Measurements from ENCODE around the gene RPP30.
"Not testable (repeated sequence)": the region's sequence is repeated elsewhere in the genome, so short reads cannot be mapped to it uniquely, and the experiment has no call there.

RPP30 gene

DNA sequence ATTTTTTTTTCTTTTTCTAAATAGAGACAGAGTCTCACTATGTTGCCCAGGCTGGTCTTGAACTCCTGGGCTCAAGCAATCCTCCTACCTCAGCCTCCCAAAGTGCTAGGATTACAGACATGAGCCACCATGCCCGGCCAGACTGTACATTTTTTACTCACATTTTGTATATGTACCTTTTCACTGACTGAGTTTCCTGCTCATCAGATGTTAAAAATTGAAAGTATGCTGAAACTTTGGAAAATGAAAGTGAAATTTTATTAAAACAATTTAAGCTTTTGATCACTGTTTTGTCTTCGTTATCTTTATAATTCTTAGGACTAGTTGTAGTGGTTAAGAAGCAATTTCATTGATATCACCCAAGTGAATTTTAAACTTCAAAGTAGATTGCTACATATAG, 25.1 kb downstream of the RPP30 start:
- not testable (repeated sequence) for H3K4me3 ChIP-seq (ENCODE audit: extremely low read depth, insufficient read depth, low read length, poor library complexity, severe bottlenecking); H3K27ac ChIP-seq (ENCODE audit: low read depth, low read length, severe bottlenecking); H3K4me1 ChIP-seq (ENCODE audit: control insufficient read depth, insufficient read depth, low read length, poor library complexity, severe bottlenecking); H3K9me3 ChIP-seq (ENCODE audit: control insufficient read depth, low read length)
- WGBS, 2 experiments (ENCODE audit: insufficient coverage in 2 of 2), result 100% methylated on average over 1 of the region's 2 CpGs; no CpG with 5 or more reads in 1 of the 2 experiments
- H3K36me3 ChIP-seq (ENCODE audit: control insufficient read depth, insufficient read depth, low read length), result peaks cover 63% of the 10 kb centered on the region

DNA sequence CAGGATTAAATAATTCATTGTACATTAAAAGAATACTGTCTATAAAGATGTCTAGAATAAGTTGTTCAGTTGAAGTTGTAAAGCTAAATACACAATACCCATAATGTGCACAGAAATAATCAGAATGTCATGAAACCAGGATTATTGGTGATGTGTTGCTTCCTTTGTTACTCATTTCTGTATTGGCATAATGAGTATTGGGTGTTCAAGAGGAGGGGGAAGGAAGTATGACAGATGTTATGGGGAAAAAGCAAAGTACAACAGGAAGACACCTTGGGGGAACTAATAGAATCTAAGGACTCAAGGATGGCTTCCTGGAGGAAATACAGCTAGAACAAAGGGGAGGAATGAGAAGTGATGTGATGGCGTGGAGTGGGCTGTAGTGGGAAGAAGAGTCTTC, 34.2 kb downstream of the RPP30 start:
- Histone ChIP-seq H3K27ac (ENCODE audit: low read depth, low read length, severe bottlenecking) (no peak overlapping the region), H3K4me1 (ENCODE audit: control insufficient read depth, insufficient read depth, low read length, poor library complexity, severe bottlenecking) (peaks cover 3% of the 10 kb centered on the region), H3K4me3 (ENCODE audit: extremely low read depth, insufficient read depth, low read length, poor library complexity, severe bottlenecking) (no peak overlapping the region), H3K36me3 (ENCODE audit: control insufficient read depth, insufficient read depth, low read length) (peaks cover 43% of the 10 kb centered on the region), H3K9me3 (ENCODE audit: control insufficient read depth, low read length) (no peaks in the 10 kb centered on the region)
- 89 to 100% methylated on average over 1 of the region's 1 CpG for WGBS, 2 experiments (ENCODE audit: insufficient coverage in 2 of 2)

DNA sequence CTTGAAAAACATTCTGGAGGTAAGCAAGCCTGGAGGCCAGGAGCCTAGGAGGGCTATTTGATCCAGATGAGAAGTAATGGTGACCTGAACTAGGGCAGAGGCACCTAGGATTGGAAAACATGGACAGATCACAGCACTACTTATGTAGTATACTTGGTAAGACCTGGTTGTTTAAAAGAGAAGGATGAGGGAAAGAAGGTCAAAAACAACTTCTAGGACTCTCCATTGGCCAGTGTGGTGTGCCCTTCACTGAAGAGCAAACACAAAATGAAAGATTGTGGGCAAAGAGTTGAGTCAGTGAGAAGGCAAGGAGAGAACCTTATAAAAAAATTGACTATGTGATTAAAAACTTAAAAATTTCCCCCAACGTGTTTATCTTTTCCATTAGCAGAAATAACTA, 34.8 kb downstream of the RPP30 start:
- Histone ChIP-seq H3K4me1 (ENCODE audit: control insufficient read depth, insufficient read depth, low read length, poor library complexity, severe bottlenecking) (peaks cover under 1% of the 10 kb centered on the region), H3K4me3 (ENCODE audit: extremely low read depth, insufficient read depth, low read length, poor library complexity, severe bottlenecking) (no peak overlapping the region), H3K27ac (ENCODE audit: low read depth, low read length, severe bottlenecking) (no peak overlapping the region), H3K36me3 (ENCODE audit: control insufficient read depth, insufficient read depth, low read length) (peaks cover 38% of the 10 kb centered on the region), H3K9me3 (ENCODE audit: control insufficient read depth, low read length) (no peaks in the 10 kb centered on the region)
- WGBS, 2 experiments (ENCODE audit: insufficient coverage in 2 of 2), result no CpG with 5 or more reads among the region's 1 CpG

DNA sequence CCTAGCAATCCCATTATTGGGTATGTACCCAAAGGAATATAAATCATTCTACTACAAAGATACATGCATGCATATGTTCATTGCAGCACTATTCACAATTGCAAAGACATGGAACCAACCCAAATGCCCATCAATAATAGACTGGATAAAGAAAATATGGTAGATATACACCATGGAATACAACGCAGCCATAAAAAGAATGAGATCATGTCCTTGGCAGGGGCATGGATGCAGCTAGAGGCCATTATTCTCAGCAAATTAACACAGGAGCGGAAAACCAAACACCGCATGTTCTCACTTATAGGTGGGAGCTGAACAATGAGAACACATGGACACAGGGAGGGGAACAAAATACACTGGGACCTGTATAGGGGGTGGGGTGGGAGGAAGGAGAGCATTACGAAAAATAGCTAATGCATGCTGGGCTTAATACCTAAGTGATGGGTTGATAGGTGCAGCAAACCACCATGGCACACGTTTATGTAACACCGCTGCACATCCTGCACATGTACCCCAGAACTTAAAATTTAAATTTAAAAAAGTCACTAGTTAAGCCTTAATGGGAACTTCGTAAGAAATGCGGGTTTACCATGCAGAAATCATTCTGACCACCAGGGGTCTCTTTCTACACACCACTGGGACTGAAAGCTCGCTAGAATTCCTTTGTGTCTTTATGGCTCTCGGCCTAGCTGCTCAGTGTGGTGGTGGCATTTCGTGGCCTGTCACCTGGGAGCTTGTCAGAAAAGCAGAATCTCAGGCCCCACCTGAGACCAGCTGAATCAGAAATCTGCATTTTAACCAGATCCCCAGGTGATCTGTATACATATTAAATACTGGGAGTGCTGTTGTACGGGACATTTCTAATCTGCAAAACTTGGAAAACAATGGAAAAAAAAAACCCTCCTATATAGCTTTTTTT, 39.6 kb downstream of the RPP30 start:
- 41 to 45% methylated on average over 6 to 8 of the region's 12 CpGs for WGBS, 2 experiments (ENCODE audit: insufficient coverage in 2 of 2)
- Histone ChIP-seq H3K4me3 (ENCODE audit: extremely low read depth, insufficient read depth, low read length, poor library complexity, severe bottlenecking) (no peak overlapping the region), H3K36me3 (ENCODE audit: control insufficient read depth, insufficient read depth, low read length) (peaks cover 36% of the 10 kb centered on the region), H3K27ac (ENCODE audit: low read depth, low read length, severe bottlenecking) (peak overlapping the region; percentile 68), H3K4me1 (ENCODE audit: control insufficient read depth, insufficient read depth, low read length, poor library complexity, severe bottlenecking) (peaks cover 4% of the 10 kb centered on the region), H3K9me3 (ENCODE audit: control insufficient read depth, low read length) (no peaks in the 10 kb centered on the region)

DNA sequence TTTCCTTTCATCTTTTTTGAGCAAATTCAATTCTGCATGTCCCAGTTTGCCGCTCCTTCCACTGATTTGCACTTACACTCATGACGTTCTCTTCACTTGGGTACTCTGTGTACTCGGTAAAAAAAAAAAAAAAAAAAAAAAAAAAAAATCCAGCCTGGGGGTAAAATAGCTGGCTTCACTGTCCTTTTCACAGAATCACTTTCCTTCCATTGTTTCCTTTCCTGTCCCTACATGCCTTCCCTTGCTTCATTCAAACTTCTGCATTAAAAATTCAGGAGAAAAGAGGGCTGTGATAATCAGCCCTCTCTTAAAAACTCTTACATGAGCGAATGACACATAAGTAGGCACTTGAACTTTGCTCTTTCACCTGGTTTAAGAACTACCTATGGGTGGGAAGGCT, 40.4 kb downstream of the RPP30 start:
- Histone ChIP-seq H3K27ac (ENCODE audit: low read depth, low read length, severe bottlenecking) (peak overlapping the region; percentile 55), H3K4me3 (ENCODE audit: extremely low read depth, insufficient read depth, low read length, poor library complexity, severe bottlenecking) (no peak overlapping the region), H3K9me3 (ENCODE audit: control insufficient read depth, low read length) (no peaks in the 10 kb centered on the region), H3K4me1 (ENCODE audit: control insufficient read depth, insufficient read depth, low read length, poor library complexity, severe bottlenecking) (peaks cover 12% of the 10 kb centered on the region), H3K36me3 (ENCODE audit: control insufficient read depth, insufficient read depth, low read length) (peaks cover 44% of the 10 kb centered on the region)
- no CpG with 5 or more reads among the region's 4 CpGs for WGBS, 2 experiments (ENCODE audit: insufficient coverage in 2 of 2)

DNA sequence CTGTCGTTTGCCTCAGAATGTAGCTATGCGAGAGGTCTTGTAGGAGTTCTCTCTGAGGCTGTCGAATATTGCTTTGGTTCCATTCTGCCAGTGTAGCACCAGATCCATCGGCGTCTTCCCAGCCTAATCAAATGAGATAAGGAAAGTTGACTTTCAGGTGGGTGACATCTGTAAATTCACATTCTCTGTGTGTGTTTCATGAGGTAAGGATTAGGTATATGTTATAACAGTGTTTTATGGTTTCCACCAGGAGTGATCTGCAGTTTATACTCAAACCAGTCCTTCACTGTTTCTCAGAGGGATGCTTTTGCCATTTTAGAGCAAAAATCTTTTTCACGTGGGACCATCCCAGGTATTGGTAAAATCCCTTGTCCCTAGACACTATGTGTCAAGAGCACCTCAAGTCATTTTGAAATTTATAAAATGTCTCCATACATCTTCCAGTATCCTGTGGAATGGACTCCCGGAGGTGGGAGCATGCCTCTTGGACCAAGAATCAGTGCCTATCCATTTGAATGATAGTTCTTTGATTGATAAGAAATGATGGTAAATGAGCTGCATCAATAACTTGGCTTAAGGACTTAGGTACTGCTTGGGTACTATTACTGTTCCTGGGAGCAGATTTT, 41.2 kb downstream of the RPP30 start:
- Histone ChIP-seq H3K9me3 (ENCODE audit: control insufficient read depth, low read length) (no peaks in the 10 kb centered on the region), H3K4me1 (ENCODE audit: control insufficient read depth, insufficient read depth, low read length, poor library complexity, severe bottlenecking) (peaks cover 13% of the 10 kb centered on the region), H3K36me3 (ENCODE audit: control insufficient read depth, insufficient read depth, low read length) (peaks cover 45% of the 10 kb centered on the region), H3K4me3 (ENCODE audit: extremely low read depth, insufficient read depth, low read length, poor library complexity, severe bottlenecking) (no peak overlapping the region), H3K27ac (ENCODE audit: low read depth, low read length, severe bottlenecking) (no peak overlapping the region)
- WGBS, 2 experiments (ENCODE audit: insufficient coverage in 2 of 2), result 87 to 94% methylated on average over 6 to 7 of the region's 7 CpGs

DNA sequence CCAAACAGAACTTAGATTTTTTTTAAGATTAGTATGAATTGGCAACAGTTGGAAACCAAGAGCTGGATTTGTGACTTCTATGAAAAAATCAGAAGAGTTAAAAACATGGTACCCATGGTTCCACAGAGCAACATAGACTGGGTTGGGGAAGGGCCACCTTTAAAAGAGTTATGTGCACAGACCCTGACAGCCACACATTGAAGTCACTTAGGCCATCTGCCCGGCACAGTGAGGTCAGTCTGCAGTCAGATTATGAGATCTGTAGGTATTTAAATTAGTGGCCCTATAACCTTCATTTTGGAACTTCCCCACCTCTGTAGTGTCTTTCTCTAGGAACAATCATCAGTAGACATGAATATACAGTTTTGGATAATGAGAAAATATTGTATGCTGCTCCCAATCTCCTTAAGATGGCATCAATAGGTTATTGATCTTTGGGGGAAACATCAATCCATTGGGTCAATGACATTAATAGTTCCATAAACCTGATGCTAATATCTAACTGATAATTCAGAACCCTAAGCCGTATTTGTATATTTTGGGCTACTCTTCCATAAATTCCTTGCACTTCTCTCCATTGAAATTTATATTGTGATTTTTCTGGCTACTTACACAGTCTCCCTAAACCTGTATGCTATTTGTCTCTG, 42.1 kb downstream of the RPP30 start:
- peaks cover 13% of the 10 kb centered on the region for H3K4me1 ChIP-seq (ENCODE audit: control insufficient read depth, insufficient read depth, low read length, poor library complexity, severe bottlenecking)
- WGBS, 2 experiments (ENCODE audit: insufficient coverage in 2 of 2), result 80% methylated on average over 2 of the region's 2 CpGs; no CpG with 5 or more reads in 1 of the 2 experiments
- no peaks in the 10 kb centered on the region for H3K9me3 ChIP-seq (ENCODE audit: control insufficient read depth, low read length)
- H3K36me3 ChIP-seq (ENCODE audit: control insufficient read depth, insufficient read depth, low read length), result peaks cover 54% of the 10 kb centered on the region
- H3K4me3 ChIP-seq (ENCODE audit: extremely low read depth, insufficient read depth, low read length, poor library complexity, severe bottlenecking), result no peak overlapping the region
- no peak overlapping the region for H3K27ac ChIP-seq (ENCODE audit: low read depth, low read length, severe bottlenecking)

DNA sequence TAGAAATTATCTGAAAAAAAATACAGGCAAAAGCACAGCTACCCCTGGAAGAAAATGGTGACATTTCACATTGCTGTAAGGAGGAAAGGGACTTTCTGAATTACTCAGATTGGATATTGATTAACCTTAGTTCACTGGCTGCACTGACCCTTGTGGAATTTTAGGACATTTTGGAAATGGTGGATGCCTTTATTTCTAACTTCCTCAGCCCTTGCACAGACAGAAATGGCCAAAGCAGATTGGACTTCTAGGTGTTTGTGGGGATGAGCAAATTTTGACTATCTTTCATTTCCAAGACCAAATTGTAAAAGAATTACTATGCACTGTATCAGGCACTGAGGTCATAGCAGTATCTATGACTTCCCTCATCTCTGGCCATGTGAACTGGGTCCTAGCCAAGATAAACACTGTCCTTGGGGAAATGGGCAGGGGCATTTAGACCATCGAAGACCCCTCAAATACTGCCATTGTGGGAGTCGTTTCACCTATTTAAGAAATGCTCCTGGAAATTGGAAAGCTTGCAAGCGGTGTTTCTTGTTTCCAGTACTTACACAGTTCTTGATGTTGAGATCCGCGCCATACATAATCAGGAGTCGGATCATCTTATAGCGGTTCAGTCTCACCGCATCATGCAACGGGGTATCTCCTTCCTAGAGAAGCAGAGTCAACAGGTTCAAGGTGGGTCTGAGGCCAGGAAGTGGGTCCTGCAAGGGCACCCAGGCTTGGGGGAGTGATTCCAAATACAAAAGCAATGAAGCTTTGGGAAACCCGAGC, 43.4 kb downstream of the RPP30 start:
- Histone ChIP-seq H3K36me3 (ENCODE audit: control insufficient read depth, insufficient read depth, low read length) (peaks cover 65% of the 10 kb centered on the region), H3K4me3 (ENCODE audit: extremely low read depth, insufficient read depth, low read length, poor library complexity, severe bottlenecking) (no peak overlapping the region)

DNA sequence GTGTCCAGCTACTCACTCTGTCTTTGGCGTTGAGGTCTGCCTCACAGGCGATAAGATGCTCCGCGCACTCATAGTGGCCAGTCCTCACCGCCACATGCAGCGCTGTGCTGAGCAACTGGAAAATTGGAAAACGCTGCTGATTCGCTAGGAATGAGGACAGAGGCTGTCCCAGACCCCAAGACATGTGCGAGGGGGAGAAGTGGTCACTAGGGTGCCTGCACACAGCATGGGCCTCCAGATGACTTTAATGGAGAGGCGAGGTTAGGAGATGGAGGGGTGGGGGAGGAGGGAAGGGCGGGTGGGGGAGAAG, 43.9 kb downstream of the RPP30 start:
- no peak overlapping the region for H3K4me3 ChIP-seq (ENCODE audit: extremely low read depth, insufficient read depth, low read length, poor library complexity, severe bottlenecking)
- WGBS, 2 experiments (ENCODE audit: insufficient coverage in 2 of 2), result 96% methylated on average over 7 to 9 of the region's 11 CpGs

More for the DNA sequence above, 43.4 kb downstream of the RPP30 start:
- 92 to 99% methylated on average over 9 to 10 of the region's 10 CpGs for WGBS, 2 experiments (ENCODE audit: insufficient coverage in 2 of 2)
- H3K9me3 ChIP-seq (ENCODE audit: control insufficient read depth, low read length), result no peaks in the 10 kb centered on the region
- H3K4me1 ChIP-seq (ENCODE audit: control insufficient read depth, insufficient read depth, low read length, poor library complexity, severe bottlenecking), result peaks cover 13% of the 10 kb centered on the region
- no peak overlapping the region for H3K27ac ChIP-seq (ENCODE audit: low read depth, low read length, severe bottlenecking)

More for the DNA sequence above, 43.9 kb downstream of the RPP30 start:
- Histone ChIP-seq H3K4me1 (ENCODE audit: control insufficient read depth, insufficient read depth, low read length, poor library complexity, severe bottlenecking) (peaks cover 13% of the 10 kb centered on the region), H3K36me3 (ENCODE audit: control insufficient read depth, insufficient read depth, low read length) (peaks cover 68% of the 10 kb centered on the region), H3K27ac (ENCODE audit: low read depth, low read length, severe bottlenecking) (no peak overlapping the region), H3K9me3 (ENCODE audit: control insufficient read depth, low read length) (no peaks in the 10 kb centered on the region)
